Measurements from ENCODE around the gene PAX5. TPM values are rescaled to one million over a fixed set of nuclear protein-coding genes. Genes with fewer than 3 reads are reported as not detected.

The PAX5 gene
- polyA plus RNA-seq, 1 donor from 2014 or later, result not detected

DNA sequence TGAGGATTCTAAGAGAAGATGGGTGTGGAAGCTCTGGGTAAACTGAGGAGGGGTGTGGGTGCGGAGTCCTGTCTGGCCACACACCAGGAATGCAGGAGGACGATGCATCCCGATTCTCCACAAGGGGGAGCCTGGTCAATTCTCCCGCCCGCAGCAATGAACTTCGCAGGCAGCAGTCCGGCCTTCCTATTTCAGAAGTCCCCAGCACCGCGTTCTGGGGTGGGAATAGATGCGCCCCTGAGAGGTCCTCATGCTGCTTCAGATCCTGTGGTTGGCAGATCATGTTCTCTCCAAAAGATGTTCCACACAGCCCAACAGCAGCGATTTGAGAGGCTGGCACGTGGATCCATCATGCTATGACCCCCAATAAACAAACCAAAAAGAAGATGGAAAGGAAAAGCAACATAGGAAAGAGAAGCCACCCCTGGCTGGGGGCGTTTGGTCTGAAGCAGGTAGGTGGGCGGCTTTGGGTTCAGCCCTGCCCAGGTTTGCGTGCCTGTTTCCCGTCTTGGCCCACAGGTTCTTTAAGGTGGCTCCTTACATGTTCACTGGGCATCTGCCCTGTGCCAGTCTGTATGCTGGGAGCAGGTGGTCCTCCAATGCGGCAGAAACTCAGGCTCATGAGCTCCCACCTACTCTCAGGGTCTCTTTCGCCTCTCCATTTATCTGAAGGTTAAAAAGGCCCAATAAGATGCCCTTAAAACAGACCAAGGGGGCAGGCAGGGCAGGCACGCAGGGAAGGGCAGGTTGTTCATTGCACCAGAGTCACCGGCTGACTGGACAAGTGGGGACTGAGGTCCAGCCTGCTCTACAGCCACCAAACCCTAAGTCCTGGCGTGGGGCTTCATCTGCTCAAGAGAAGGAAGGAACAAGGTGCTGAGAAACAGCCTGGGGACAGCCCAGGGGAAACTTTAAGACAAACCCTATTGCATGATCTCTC, 171.6 kb downstream of the PAX5 start:
- no peak overlapping the region for H3K4me3 ChIP-seq (ENCODE audit: low read length)
- H3K9me2 ChIP-seq (ENCODE audit: insufficient read depth, low read length), result no peaks in the 10 kb centered on the region
- no peaks in the 10 kb centered on the region for H3K27me3 ChIP-seq (ENCODE audit: insufficient read depth, low read depth, low read length)
- no peaks in the 10 kb centered on the region for H3F3A ChIP-seq (ENCODE audit: insufficient read depth, low read length, poor library complexity, severe bottlenecking)
- H3K36me3 ChIP-seq (ENCODE audit: insufficient read depth, low read length), result no peaks in the 10 kb centered on the region
- H4K20me1 ChIP-seq (ENCODE audit: insufficient read depth), result no peaks in the 10 kb centered on the region
- H3K9me3 ChIP-seq (ENCODE audit: low read length), result no peaks in the 10 kb centered on the region
- H3K9ac ChIP-seq (ENCODE audit: low read length), result no peak overlapping the region
- H2AFZ ChIP-seq (ENCODE audit: low read depth, low read length), result no peak overlapping the region
- H3K4me2 ChIP-seq (ENCODE audit: low read length), result no peak overlapping the region
- no peak overlapping the region for H3K27ac ChIP-seq (ENCODE audit: low read length)
- TF ChIP-seq POLR2AphosphoS5 (IDR thresholded peaks at IDR 0.05) (no peak), MXI1 (conservative IDR thresholded peaks at IDR 0.05; ENCODE audit: poor library complexity, severe bottlenecking) (no peak), SMC3 (conservative IDR thresholded peaks at IDR 0.05; ENCODE audit: poor library complexity) (peak; percentile 71), RAD21 (conservative IDR thresholded peaks at IDR 0.05) (peak; percentile 57)
- TF ChIP-seq, protein P1, sequence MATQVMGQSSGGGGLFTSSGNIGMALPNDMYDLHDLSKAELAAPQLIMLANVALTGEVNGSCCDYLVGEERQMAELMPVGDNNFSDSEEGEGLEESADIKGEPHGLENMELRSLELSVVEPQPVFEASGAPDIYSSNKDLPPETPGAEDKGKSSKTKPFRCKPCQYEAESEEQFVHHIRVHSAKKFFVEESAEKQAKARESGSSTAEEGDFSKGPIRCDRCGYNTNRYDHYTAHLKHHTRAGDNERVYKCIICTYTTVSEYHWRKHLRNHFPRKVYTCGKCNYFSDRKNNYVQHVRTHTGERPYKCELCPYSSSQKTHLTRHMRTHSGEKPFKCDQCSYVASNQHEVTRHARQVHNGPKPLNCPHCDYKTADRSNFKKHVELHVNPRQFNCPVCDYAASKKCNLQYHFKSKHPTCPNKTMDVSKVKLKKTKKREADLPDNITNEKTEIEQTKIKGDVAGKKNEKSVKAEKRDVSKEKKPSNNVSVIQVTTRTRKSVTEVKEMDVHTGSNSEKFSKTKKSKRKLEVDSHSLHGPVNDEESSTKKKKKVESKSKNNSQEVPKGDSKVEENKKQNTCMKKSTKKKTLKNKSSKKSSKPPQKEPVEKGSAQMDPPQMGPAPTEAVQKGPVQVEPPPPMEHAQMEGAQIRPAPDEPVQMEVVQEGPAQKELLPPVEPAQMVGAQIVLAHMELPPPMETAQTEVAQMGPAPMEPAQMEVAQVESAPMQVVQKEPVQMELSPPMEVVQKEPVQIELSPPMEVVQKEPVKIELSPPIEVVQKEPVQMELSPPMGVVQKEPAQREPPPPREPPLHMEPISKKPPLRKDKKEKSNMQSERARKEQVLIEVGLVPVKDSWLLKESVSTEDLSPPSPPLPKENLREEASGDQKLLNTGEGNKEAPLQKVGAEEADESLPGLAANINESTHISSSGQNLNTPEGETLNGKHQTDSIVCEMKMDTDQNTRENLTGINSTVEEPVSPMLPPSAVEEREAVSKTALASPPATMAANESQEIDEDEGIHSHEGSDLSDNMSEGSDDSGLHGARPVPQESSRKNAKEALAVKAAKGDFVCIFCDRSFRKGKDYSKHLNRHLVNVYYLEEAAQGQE (IDR thresholded peaks at IDR 0.05; ENCODE audit: borderline replicate concordance), result no peak
- TF ChIP-seq, protein P2, sequence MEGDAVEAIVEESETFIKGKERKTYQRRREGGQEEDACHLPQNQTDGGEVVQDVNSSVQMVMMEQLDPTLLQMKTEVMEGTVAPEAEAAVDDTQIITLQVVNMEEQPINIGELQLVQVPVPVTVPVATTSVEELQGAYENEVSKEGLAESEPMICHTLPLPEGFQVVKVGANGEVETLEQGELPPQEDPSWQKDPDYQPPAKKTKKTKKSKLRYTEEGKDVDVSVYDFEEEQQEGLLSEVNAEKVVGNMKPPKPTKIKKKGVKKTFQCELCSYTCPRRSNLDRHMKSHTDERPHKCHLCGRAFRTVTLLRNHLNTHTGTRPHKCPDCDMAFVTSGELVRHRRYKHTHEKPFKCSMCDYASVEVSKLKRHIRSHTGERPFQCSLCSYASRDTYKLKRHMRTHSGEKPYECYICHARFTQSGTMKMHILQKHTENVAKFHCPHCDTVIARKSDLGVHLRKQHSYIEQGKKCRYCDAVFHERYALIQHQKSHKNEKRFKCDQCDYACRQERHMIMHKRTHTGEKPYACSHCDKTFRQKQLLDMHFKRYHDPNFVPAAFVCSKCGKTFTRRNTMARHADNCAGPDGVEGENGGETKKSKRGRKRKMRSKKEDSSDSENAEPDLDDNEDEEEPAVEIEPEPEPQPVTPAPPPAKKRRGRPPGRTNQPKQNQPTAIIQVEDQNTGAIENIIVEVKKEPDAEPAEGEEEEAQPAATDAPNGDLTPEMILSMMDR (IDR thresholded peaks at IDR 0.05; ENCODE audit: poor library complexity, severe bottlenecking), result peak; percentile 67
- no peaks in the 10 kb centered on the region for H3K79me2 ChIP-seq (replicated peaks; ENCODE audit: insufficient read depth, low read length)

DNA sequence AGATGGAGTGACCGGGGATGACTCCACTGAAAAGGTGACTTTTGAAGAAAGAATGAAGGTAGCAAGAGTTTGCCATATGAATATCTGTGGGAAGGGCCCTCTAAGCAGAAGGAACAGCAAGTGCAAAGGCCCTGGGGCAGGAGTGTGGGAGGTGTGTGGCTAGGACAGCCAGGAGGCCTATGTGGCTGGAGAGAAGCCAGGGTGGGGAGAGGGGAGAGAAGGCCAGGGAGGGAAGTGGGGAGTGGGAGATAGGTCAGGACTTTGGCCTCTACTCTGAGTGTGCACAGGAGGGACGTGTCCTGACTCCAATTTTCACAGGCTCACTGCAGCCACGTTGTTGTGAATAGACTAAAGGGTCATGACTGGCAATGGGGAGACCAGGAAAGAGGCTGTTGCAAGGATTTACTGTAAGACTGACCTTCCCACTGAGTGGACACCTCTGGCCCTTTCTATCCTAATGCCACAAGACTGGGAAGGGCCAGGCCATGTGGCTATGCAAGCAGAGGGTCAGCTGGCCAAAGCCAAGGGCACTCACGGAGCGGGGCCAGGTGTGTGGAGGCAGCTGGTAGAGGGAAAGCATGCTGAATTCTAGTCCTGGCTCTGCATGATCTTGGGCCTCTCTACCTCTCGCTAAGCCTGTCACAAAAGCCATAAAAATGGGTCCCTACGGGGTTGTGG, 172.4 kb downstream of the PAX5 start:
- Histone ChIP-seq H3K4me3 (ENCODE audit: low read length) (no peak overlapping the region), H4K20me1 (ENCODE audit: insufficient read depth) (no peaks in the 10 kb centered on the region), H3K36me3 (ENCODE audit: insufficient read depth, low read length) (no peaks in the 10 kb centered on the region), H3F3A (ENCODE audit: insufficient read depth, low read length, poor library complexity, severe bottlenecking) (no peaks in the 10 kb centered on the region), H3K27ac (ENCODE audit: low read length) (no peak overlapping the region), H3K79me2 (replicated peaks; ENCODE audit: insufficient read depth, low read length) (no peaks in the 10 kb centered on the region), H3K9me3 (ENCODE audit: low read length) (no peaks in the 10 kb centered on the region), H3K9me2 (ENCODE audit: insufficient read depth, low read length) (no peaks in the 10 kb centered on the region), H2AFZ (ENCODE audit: low read depth, low read length) (no peak overlapping the region), H3K27me3 (ENCODE audit: insufficient read depth, low read depth, low read length) (no peaks in the 10 kb centered on the region), H3K9ac (ENCODE audit: low read length) (no peak overlapping the region), H3K4me2 (ENCODE audit: low read length) (no peak overlapping the region)
- no peak for TF ChIP-seq EP300 (conservative IDR thresholded peaks at IDR 0.05; ENCODE audit: poor library complexity, severe bottlenecking)
- no peak for TF ChIP-seq TAF1 (IDR thresholded peaks at IDR 0.05; ENCODE audit: low read depth)
- no peak for TF ChIP-seq RAD21 (conservative IDR thresholded peaks at IDR 0.05)
